Activated T-cell treated with anti-CD3 and anti-CD28 coated beads for 4 hours (primary cell): ENCODE data around the gene RAVER2.
"Not testable (repeated sequence)": the region's sequence is repeated elsewhere in the genome, so short reads cannot be mapped to it uniquely, and the experiment has no call there.

Experiments used
- DNase-seq: peaks from one replicate; pipeline ENCODE4 v3.0.0-alpha.2; 2020

RAVER2 gene

GRCh38 chr1:64820572-64820971 lies 75.7 kb downstream of the RAVER2 start:
- not testable (repeated sequence) for DNase-seq

- no peak for DNase-seq
Measured at GRCh38 chr1:64822621-64823020, 77.7 kb downstream of the RAVER2 start.

DNA sequence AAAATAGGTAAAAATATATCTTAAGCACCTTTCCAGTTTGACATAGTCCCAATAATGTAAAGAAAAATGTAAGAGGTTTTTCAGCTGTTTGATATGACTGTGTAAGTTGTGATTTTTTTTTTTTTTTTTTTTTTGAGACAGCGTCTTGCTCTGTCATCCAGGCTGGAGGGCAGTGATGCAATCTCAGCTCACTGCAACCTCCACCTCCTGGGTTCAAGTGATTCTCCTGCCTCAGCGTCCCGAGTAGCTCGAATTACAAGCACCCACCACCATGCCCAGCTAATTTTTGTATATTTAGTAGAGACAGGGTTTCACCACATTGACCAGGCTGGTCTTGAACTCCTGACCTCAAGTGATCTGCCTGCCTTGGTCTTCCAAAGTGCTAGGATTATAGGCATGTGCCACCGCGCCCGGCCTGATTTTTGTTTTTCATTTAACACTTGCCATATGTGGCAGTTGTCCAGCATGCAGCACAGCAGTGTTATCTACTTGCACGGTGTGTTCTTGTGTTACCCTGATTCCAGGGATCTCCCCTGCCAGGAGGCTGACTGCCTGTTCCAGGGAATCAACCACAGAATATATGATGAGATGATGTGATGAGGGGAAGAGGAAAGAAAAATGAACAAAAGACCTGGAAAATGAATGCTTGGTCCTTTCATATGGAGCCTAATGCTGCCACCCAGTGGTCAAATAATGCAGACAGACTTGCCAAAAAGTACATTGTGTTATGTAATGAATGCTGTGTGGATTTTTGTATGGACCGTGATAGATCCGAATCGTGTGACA lies 79.0 kb downstream of the RAVER2 start:
- DNase-seq = peak; percentile 54

DNA sequence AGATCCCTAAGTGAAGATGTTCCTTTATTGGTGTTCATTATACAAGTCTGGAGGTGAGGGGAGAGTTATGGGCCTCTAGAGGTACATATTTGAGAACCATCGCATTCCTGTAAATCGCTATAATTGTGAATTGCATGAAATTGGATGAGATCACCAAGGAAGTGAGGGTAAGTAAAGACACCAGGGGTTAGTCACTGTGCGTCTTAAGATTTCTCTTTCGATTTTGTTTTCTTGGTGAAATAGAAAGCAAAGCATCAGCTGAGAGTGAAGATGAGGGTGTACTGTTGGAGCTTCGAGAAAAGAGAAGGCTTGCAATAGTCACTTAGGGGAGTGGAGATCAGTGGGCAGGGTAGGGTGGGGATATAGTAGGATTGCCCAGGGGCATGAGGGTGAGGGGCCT lies 82.1 kb downstream of the RAVER2 start:
- DNase-seq = no peak

- no peak for DNase-seq
Measured at GRCh38 chr1:64828829-64829228, 84.0 kb downstream of the RAVER2 start.

GRCh38 chr1:64829411-64830029 lies 84.6 kb downstream of the RAVER2 start:
- DNase-seq = no peak

GRCh38 chr1:64830030-64830651 lies 85.3 kb downstream of the RAVER2 start:
- DNase-seq = no peak

GRCh38 chr1:64834734-64835133 lies 89.9 kb downstream of the RAVER2 start:
- no peak for DNase-seq

- no peak for DNase-seq
Measured at GRCh38 chr1:64836802-64837201, 91.9 kb downstream of the RAVER2 start.

GRCh38 chr1:64838486-64838885 lies 93.6 kb downstream of the RAVER2 start:
- DNase-seq = no peak

- no peak for DNase-seq
Measured at GRCh38 chr1:64839261-64839660, 94.4 kb downstream of the RAVER2 start.

- DNase-seq = no peak
Measured at GRCh38 chr1:64839732-64840405, 95.0 kb downstream of the RAVER2 start.

DNA sequence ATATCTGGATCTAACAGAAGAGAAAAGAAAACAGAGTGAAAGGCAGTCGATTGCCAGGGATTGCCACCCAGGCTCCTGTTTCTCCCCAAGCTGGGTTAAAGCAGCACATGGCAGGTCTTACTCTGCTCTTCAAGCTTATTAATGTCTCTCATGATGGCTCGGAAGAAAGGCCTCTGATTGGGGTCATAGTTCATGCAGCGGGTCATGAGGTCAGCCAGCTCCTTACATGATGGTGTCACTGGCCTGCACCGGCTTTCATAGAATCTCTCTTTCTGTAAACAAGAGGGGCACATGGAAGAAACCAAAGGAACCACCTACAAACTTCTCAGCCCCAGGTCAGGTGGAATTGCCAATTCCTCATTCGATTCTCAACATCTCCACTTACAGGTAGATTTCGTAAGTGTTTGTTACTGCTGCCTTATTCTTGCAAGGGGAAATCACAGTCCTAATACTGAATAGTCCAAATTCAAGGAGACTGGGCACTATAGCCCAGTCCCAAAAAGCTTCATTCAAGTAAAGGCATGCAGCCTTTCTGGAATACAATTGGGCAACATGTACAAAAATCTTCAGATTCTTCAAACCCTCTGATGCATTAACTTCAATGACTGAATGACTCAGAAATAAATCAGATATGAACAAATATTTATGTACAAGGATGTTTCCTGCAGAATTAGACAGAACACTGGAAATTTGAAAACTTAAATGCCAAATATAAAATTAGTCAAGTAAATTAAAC lies 96.6 kb downstream of the RAVER2 start:
- no peak for DNase-seq

DNA sequence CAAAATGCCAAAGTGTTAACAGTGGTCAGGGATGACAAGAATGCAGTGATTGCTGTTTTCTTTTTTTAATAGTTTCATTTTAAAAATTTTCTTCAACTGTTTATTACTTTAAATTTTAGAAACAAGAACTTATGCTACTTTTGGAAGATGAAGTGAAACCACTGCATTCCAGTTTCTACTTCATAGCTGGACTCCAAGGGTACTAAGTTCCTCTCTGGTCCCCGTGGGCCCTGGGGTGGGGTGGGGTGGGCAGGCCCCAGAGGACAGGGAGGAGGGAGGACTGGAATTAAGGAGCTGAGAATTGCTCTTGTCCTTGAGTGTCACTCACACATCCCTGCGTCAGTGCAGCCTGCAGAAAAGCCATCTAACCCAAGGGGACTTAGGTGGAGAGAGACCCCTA lies 97.3 kb downstream of the RAVER2 start:
- DNase-seq = no peak

DNA sequence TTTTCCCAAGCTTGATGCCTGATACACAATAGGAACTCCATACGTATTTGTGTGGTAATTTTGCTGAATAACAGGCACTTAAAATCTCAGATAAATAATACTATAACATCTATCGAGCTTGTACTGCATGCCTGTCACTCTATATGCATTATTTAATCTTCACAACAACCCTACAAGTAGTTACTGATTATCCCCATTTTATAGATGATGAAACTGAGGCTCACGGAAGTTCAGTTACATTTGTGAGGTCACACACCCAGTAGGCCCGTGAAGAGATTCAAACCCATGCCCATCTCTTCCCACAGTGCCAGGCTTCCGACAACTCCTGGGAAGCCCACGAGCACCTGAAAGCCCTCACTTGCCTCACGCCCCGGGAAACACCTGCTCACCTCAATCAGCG lies 98.8 kb downstream of the RAVER2 start:
- no peak for DNase-seq

DNA sequence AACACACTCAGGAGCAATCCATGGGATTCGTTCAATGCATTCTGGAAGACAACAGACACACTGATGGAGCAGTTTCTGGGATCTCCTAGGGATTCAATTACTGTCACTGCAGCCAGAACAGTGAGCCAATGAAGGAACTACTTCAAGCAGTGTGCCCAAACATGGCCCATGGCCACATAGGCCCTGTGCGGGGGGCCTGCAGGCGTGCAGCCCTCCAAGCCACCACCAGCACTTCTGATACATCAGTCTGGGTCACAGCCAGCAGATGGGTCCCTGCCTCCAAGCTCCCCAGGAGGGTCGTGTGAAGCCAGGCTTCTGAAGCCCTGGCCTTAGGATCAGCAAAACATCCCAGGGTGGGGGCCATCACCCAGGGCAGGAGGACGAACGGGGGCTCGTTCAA lies 99.3 kb downstream of the RAVER2 start:
- DNase-seq = no peak

DNA sequence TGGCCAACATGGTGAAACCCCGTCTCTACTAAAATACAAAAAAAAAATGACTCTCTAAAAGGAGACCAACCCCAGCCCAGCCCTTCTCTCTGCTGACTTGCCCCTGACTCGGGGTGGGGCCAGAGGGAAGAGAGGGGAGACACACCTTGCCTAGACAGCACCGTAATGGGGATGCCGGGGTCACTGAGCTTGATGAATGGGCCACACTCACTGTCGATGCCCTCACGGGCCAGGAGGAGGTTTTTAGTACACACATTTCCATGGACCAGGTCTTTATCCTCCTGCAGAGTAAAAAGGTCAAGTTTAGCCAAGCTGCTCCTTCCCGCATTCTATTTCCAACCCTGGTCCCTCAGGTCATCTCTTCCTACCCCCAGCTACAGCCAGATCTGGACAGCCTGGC lies 99.7 kb downstream of the RAVER2 start:
- no peak for DNase-seq

GRCh38 chr1:64845831-64846425 lies 101.1 kb downstream of the RAVER2 start:
- no peak for DNase-seq

GRCh38 chr1:64846573-64847430 lies 101.9 kb downstream of the RAVER2 start:
- DNase-seq = no peak

GRCh38 chr1:64847666-64848065 lies 102.8 kb downstream of the RAVER2 start:
- no peak for DNase-seq

DNA sequence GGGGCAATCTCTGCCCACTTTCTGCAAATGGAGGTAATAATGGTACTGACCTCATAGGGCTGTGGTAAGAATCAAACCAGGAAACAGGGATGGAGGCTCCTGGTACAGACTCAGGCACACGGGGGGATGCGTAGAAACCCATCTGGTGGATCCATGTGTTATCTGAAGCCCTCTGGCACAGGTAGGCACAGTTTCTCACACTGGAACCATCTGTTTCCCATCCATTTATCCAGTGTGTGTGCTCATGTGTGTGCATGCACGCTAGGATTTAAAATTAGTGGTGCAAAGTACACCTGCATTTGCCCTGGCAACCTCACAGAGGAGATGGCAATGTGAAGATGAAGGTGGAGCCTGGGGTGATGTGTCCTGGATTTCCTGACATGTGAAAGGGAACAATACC lies 103.3 kb downstream of the RAVER2 start:
- DNase-seq = no peak

- DNase-seq = no peak
Measured at GRCh38 chr1:64848803-64849202, 103.9 kb downstream of the RAVER2 start.
